Panc1 (cell line): ENCODE measurements around the gene STK10.

Source experiments
- CTCF ChIP-seq: fragments of 450-650 bp; IDR thresholded peaks from 2 replicates; pipeline ENCODE4 v1.5.1; 2017; ENCODE audit warnings: mild to moderate bottlenecking
- POLR2AphosphoS5 ChIP-seq: IDR thresholded peaks from 2 replicates; pipeline ENCODE4 v1.6.1; 2012; ENCODE audit warnings: mild to moderate bottlenecking, low read depth, low read length, moderate library complexity
- SIN3A ChIP-seq: IDR thresholded peaks from 2 replicates; pipeline ENCODE4 v1.6.1; 2012; ENCODE audit warnings: low read depth, mild to moderate bottlenecking, low read length, moderate library complexity, borderline replicate concordance; ENCODE audit not compliant: insufficient read depth
- TF ChIP-seq, protein P1 (sequence below), 2 experiments: IDR thresholded peaks; 2 replicates each; pipeline ENCODE4 v1.6.1; 2011 to 2012; ENCODE audit warnings: low read depth in 2 of 2, control low read depth in 1 of 2, low read length in 1 of 2, mild to moderate bottlenecking in 1 of 2, moderate library complexity in 1 of 2; ENCODE audit not compliant: insufficient read depth in 1 of 2

DNA sequence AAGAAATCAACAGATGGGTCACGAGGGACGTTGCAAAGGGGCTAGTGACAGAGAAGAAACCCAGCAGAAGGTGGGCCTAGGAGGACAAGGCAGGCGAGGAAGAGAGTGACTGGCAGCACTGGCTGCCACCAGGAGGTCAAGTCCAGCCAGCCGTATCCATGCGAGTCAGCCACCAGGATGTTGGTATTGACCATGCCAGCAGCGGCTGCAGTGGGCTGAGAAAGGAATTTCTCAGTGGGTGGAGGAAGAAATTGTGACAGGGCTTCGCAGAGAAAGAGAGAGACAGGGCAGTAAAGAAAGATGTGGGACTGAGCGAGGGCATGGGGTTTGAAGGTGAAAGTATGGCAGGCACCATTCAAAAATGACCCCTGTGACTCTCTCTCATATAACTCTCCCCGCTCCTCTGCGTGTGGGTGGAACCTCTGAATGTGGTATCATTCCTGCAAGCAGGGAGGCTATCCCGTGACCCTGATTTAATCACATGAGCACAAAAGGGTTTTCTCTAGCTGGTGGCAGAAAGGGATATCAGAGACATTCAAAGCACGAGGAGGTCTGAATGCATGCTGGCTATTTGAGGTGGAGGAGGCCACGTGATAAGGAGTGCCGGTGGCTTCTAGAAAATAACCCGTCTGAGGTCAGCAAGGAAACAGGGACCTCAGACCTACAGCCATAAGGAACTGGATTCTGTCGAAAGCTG, 136.2 kb downstream of the STK10 start:
- TF ChIP-seq CTCF (no peak), SIN3A (no peak), POLR2AphosphoS5 (no peak)
- TF ChIP-seq, protein P1, sequence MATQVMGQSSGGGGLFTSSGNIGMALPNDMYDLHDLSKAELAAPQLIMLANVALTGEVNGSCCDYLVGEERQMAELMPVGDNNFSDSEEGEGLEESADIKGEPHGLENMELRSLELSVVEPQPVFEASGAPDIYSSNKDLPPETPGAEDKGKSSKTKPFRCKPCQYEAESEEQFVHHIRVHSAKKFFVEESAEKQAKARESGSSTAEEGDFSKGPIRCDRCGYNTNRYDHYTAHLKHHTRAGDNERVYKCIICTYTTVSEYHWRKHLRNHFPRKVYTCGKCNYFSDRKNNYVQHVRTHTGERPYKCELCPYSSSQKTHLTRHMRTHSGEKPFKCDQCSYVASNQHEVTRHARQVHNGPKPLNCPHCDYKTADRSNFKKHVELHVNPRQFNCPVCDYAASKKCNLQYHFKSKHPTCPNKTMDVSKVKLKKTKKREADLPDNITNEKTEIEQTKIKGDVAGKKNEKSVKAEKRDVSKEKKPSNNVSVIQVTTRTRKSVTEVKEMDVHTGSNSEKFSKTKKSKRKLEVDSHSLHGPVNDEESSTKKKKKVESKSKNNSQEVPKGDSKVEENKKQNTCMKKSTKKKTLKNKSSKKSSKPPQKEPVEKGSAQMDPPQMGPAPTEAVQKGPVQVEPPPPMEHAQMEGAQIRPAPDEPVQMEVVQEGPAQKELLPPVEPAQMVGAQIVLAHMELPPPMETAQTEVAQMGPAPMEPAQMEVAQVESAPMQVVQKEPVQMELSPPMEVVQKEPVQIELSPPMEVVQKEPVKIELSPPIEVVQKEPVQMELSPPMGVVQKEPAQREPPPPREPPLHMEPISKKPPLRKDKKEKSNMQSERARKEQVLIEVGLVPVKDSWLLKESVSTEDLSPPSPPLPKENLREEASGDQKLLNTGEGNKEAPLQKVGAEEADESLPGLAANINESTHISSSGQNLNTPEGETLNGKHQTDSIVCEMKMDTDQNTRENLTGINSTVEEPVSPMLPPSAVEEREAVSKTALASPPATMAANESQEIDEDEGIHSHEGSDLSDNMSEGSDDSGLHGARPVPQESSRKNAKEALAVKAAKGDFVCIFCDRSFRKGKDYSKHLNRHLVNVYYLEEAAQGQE (IDR thresholded peaks at IDR 0.05; ENCODE audit: insufficient read depth in 1 of 2, low read depth in 2 of 2, low read length in 1 of 2), result no peak
